A673 (cell line): Measurements from ENCODE around the gene TESK2.

Experiments used
- EZH2 ChIP-seq: fragments of 200-600 bp; sonication (generic); IDR thresholded peaks from 2 replicates; pipeline ENCODE4 v1.6.1; 2017; ENCODE audit warnings: borderline replicate concordance, low read depth, mild to moderate bottlenecking, mixed read lengths, antibody characterized with exemption, low read length; ENCODE audit not compliant: poor library complexity, severe bottlenecking
- TF ChIP-seq, protein P1 (sequence below): fragments of 300-800, 200-600 bp; sonication (generic); conservative IDR thresholded peaks from 2 replicates; pipeline ENCODE4 v1.5.1; 2017; ENCODE audit warnings: low read depth, mild to moderate bottlenecking, antibody characterized with exemption, low read length, moderate library complexity, mixed read lengths

DNA sequence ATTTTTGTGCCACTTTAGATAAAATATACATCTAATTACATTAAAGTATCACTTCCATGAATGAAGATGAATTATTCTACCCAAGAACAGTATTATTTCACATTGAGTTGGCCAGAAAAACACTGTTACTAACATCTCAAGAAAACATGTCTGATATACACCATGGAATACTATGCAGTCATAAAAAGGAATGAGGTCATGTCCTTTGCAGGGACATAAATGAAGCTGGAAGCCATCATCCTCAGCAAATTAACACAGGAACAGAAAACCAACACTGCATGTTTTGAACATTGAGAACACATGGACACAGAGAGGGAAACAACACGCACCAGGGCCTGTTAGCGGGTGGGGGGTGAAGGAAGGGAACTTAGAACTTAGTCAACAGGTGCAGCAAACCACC lies 69.0 kb downstream of the TESK2 start:
- TF ChIP-seq, protein P1, sequence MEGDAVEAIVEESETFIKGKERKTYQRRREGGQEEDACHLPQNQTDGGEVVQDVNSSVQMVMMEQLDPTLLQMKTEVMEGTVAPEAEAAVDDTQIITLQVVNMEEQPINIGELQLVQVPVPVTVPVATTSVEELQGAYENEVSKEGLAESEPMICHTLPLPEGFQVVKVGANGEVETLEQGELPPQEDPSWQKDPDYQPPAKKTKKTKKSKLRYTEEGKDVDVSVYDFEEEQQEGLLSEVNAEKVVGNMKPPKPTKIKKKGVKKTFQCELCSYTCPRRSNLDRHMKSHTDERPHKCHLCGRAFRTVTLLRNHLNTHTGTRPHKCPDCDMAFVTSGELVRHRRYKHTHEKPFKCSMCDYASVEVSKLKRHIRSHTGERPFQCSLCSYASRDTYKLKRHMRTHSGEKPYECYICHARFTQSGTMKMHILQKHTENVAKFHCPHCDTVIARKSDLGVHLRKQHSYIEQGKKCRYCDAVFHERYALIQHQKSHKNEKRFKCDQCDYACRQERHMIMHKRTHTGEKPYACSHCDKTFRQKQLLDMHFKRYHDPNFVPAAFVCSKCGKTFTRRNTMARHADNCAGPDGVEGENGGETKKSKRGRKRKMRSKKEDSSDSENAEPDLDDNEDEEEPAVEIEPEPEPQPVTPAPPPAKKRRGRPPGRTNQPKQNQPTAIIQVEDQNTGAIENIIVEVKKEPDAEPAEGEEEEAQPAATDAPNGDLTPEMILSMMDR = no peak
- TF ChIP-seq EZH2 = no peak
